Hepatocyte (in vitro differentiated cells): ENCODE data around the gene NLRC3. TPM values are rescaled to one million over a fixed set of nuclear protein-coding genes. Genes with fewer than 3 reads are reported as not detected.

Source experiments
- DNase-seq: peaks from one replicate; pipeline ENCODE4 v3.0.0-alpha.2; 2016; ENCODE audit warnings: low spot score
- H2AFZ ChIP-seq: fragments of 200-600 bp; sonication (generic); 2 replicates; pipeline ENCODE4 v1.6.0; 2016; ENCODE audit warnings: antibody characterized with exemption, mild to moderate bottlenecking
- H3K27ac ChIP-seq: fragments of 200-600 bp; sonication (generic); 2 replicates; pipeline ENCODE4 v1.5.1; 2016; ENCODE audit warnings: mild to moderate bottlenecking
- H3K27me3 ChIP-seq: fragments of 200-600 bp; sonication (generic); 2 replicates; pipeline ENCODE4 v1.6.1; 2016
- H3K36me3 ChIP-seq: fragments of 200-600 bp; sonication (generic); replicated peaks from 2 replicates; pipeline ENCODE4 v1.5.1; 2016; ENCODE audit warnings: low read depth; ENCODE audit not compliant: insufficient read depth
- H3K4me1 ChIP-seq: fragments of 200-600 bp; sonication (generic); 2 replicates; pipeline ENCODE4 v1.5.1; 2016; ENCODE audit warnings: mild to moderate bottlenecking, moderate library complexity; ENCODE audit not compliant: insufficient read depth
- H3K4me2 ChIP-seq: fragments of 200-600 bp; sonication (generic); 2 replicates; pipeline ENCODE4 v1.6.0; 2016
- H3K4me3 ChIP-seq: fragments of 200-600 bp; sonication (generic); 2 replicates; pipeline ENCODE4 v1.5.1; 2016; ENCODE audit warnings: mild to moderate bottlenecking
- H3K79me2 ChIP-seq: fragments of 200-600 bp; sonication (generic); 2 replicates; pipeline ENCODE4 v1.6.0; 2017; ENCODE audit warnings: mild to moderate bottlenecking
- H3K9me2 ChIP-seq: fragments of 200-600 bp; sonication (generic); replicated peaks from 2 replicates; pipeline ENCODE4 v1.6.0; 2017; ENCODE audit warnings: mild to moderate bottlenecking; ENCODE audit not compliant: insufficient read depth
- H3K9me3 ChIP-seq: fragments of 200-600 bp; sonication (generic); 2 replicates; pipeline ENCODE4 v1.5.1; 2016; ENCODE audit warnings: low read depth, mild to moderate bottlenecking
- H4K20me1 ChIP-seq: fragments of 200-600 bp; sonication (generic); 2 replicates; pipeline ENCODE4 v1.6.0; 2016; ENCODE audit warnings: mild to moderate bottlenecking; ENCODE audit not compliant: insufficient read depth, poor library complexity, severe bottlenecking
- CTCF ChIP-seq: fragments of 200-600 bp; sonication (generic); IDR thresholded peaks from 2 replicates; pipeline ENCODE4 v1.5.1; 2016; ENCODE audit warnings: antibody characterized with exemption, mild to moderate bottlenecking; ENCODE audit not compliant: poor library complexity
- EZH2 ChIP-seq: fragments of 200-600 bp; sonication (generic); IDR thresholded peaks from 2 replicates; pipeline ENCODE4 v1.6.1; 2016; ENCODE audit warnings: antibody characterized with exemption, mild to moderate bottlenecking, borderline replicate concordance
- EZH2phosphoT487 ChIP-seq: fragments of 200-600 bp; sonication (generic); IDR thresholded peaks from one replicate; pipeline ENCODE4 v1.6.1; 2018; ENCODE audit warnings: antibody characterized with exemption, mild to moderate bottlenecking, low read depth, moderate library complexity; ENCODE audit not compliant: unreplicated experiment, severe bottlenecking
- WGBS: methylation state at CpG from one replicate; pipeline ENCODE4 v1.1.6; 2016; ENCODE audit warnings: low lambda C conversion rate; ENCODE audit errors: missing lambda C conversion rate; 5-methylcytosine and 5-hydroxymethylcytosine counted together
- polyA plus RNA-seq: library from polyadenylated mRNA; unstranded; fragments of >200 nt; fragmentation: Nextera tagmentation; extraction: Ambion mirVana; gene quantifications from 2 replicates; pipeline ENCODE4 v1.2.1, GENCODE V29; 2016
- total RNA-seq: library from RNA; depleted of rRNA; stranded (reverse); fragments of >200 nt; gene quantifications from 2 replicates; pipeline ENCODE4 v1.2.3, GENCODE V29; 2014

The NLRC3 gene
- total and polyA plus RNA-seq, 2 experiments from 2014 or later: 0.10 to 0.15 TPM

GRCh38 chr16:3598236-3598635 lies 21.0 kb upstream of the NLRC3 start:
- Histone ChIP-seq H3K4me3 (no peak overlapping the region), H4K20me1 (no peaks in the 10 kb centered on the region), H3K27me3 (no peaks in the 10 kb centered on the region), H3K9me3 (peaks cover 5% of the 10 kb centered on the region), H2AFZ (no peak overlapping the region), H3K27ac (no peak overlapping the region), H3K36me3 (no peaks in the 10 kb centered on the region), H3K79me2 (no peaks in the 10 kb centered on the region), H3K4me2 (no peak overlapping the region), H3K4me1 (no peaks in the 10 kb centered on the region), H3K9me2 (no peaks in the 10 kb centered on the region)
- no peak for TF ChIP-seq EZH2phosphoT487
- no peak for TF ChIP-seq CTCF
- TF ChIP-seq EZH2: no peak
- 99% methylated on average over 12 of the region's 12 CpGs for WGBS
- DNase-seq: no peak

GRCh38 chr16:3597676-3598075 lies 20.5 kb upstream of the NLRC3 start:
- Histone ChIP-seq H3K9me3 (peaks cover 5% of the 10 kb centered on the region), H3K27me3 (no peaks in the 10 kb centered on the region), H3K9me2 (no peaks in the 10 kb centered on the region), H3K4me3 (no peak overlapping the region), H3K36me3 (no peaks in the 10 kb centered on the region), H3K79me2 (no peaks in the 10 kb centered on the region), H2AFZ (no peak overlapping the region), H3K27ac (no peak overlapping the region), H3K4me1 (no peaks in the 10 kb centered on the region), H4K20me1 (no peaks in the 10 kb centered on the region), H3K4me2 (no peak overlapping the region)
- WGBS: 96% methylated on average over 17 of the region's 17 CpGs
- no peak for DNase-seq
- TF ChIP-seq CTCF (no peak), EZH2phosphoT487 (no peak), EZH2 (no peak)

GRCh38 chr16:3597226-3597625 lies 20.0 kb upstream of the NLRC3 start:
- DNase-seq: no peak
- Histone ChIP-seq H3K4me3 (no peak overlapping the region), H3K4me1 (no peaks in the 10 kb centered on the region), H2AFZ (no peak overlapping the region), H4K20me1 (no peaks in the 10 kb centered on the region), H3K36me3 (no peaks in the 10 kb centered on the region), H3K27me3 (no peaks in the 10 kb centered on the region), H3K9me3 (peaks cover 5% of the 10 kb centered on the region), H3K27ac (no peak overlapping the region), H3K4me2 (no peak overlapping the region), H3K9me2 (no peaks in the 10 kb centered on the region), H3K79me2 (no peaks in the 10 kb centered on the region)
- no peak for TF ChIP-seq CTCF
- TF ChIP-seq EZH2phosphoT487: no peak
- no peak for TF ChIP-seq EZH2
- 93% methylated on average over 9 of the region's 10 CpGs for WGBS
